DMS53 (cell line): ENCODE data around the gene ZNF133.
"Not testable (repeated sequence)": the region's sequence is repeated elsewhere in the genome, so short reads cannot be mapped to it uniquely, and the experiment has no call there.

Experiments used
- DNase-seq: peaks from one replicate; lab custom pipeline; 2025; lab: John Stamatoyannopoulos, UW

The ZNF133 gene

DNA sequence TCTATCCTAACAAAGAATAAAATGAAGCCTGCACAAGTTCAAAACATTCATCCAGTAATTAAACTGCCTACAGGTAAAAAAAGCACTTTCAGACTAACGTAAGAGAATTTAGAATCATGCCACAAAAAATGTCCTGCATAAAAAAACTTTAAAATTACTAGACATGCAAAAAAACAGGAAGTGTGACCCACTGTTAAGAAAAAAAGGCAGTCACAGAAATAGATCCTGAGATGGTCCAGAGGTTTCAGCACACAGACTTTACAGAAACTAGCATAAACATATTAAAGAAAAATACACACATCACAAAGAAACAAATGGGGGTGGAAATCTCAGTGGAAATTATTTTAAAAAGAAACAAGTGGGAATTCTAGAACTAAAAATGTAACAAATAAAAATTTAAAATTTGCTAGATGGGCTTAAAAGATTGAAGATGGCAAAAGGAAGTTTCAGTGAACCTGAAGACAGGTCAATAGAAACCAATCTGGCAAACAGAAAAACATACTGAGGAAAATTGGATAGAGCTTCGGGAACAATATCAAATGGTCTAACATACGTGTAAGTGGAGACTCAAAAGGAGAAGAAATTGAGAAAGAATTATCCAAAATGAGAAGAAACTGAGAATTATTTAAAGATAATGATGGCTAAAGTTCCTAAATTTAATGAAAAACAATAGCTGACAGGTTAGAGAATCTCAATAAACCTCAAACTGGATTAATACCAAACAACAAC is 3.4 kb upstream of the ZNF133 start:
- peak; percentile 45 for DNase-seq

DNA sequence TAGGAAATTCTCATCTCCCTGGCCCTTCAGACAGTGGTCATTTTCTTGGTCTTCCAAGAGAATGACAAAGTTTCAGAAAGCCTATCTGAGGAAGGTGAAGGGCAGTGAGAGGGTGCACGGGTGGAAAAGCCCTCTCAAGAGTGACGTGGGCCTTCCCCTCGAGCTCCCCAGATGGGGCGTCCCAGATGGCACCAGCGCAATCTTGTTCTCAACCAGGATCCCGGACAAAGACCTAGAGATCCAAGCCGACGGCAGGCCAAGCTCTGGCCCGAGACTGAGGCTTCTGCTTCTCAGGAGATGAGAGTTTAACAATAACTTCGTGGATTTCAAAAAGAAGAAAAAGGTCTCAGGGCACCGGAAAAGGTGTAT is 797 bp upstream of the ZNF133 start:
- peak; percentile 73 for DNase-seq

DNA sequence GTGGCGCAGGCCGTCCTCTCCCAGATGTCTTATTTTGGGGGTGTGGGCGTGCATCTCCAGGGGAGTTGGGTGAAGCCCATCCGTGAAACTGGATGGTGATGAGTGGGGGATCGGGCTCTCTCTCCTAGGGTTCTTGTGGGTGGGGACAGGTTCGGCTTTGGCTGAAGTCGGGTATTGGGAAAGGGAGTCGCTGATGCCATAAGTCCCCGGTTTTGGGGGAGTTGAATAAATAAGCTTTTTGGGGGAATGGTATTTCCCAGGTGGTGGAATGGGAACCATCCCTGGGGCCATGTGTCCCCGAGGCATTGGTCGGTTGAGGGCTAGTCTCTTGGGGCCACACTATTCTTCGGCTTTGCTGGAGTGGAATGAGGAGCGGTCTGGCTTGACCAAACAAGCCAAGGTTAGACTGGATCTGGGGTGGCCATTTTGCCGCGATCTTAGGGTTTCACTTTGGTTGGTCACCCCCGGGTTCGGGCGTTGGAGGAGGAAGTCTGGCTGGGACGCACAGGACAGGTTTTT is 481 bp downstream of the ZNF133 start:
- peak; percentile 50 for DNase-seq

DNA sequence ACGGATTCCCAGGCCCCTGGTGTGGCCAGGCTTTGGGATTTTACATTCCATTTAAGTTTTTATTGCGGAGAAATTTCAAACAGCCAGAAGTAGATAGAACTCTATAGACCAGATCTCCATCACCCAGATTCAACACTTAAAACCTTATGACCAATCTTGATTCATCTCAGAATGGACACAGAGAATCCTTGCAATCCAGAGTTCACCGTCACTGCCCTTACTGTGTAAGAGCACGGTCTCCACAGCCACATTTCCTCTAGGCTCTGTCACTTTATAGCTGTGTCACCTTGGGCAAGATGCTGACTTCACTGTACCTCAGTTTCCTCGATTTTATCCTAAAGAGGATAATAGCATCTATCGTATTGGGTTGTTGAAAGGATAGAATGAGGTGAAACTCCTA is 979 bp downstream of the ZNF133 start:
- no peak for DNase-seq

DNA sequence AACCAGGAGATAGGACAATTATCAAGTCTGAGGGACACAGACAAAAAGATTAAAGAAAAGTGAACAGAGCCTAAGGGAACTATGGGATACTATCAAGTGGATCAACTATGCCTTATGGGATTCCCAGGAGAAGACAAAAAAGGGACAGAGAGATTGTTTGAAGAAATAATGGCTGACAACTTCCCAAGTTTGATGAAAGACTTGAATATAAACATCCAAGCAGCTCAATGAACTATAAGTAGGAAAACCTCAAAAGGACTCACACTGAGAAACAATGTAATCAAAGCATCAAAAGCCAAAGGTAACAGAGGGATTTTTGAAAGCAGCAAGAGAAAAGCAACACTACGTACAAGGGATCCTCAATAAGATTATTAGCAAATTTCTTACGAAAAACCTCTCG is 11.0 kb downstream of the ZNF133 start:
- no peak for DNase-seq

DNA sequence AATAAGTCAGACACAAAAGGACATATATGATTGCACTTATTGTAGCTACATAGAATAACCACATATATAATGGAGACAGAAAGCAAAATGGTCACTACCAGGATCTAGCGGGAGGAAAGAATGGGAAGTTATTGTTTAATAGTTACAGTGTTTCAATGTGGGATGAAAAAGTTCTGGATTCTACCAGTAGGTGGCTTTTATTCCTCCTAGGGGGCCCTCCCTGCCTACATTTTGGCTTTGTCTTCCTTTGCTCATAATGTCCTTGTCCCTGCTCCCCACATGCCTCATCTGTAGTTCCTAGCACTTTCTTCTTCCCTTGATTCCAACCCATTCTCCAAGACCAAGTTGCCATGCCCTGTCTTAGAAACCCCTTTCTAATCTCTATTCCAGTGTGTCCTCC is 16.3 kb downstream of the ZNF133 start:
- DNase-seq, result peak; percentile 22

DNA sequence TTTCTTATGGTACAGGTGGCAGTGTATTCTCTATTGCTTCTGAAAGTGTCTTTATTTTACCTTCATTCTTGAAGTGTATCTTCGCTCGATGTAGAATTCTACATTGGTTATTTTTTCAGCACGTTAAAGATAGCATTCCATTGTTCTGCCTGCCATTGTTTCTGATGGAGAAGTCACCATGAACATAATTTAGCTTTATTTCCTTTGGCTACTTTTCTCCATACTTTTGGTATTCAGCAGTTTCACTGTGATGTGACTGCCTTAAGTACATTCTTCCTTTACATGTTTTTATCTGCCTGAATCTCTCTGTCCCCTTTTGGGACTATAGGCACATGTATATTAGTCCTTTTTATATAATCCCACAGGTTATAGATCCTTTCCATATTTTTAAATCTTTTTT is 19.0 kb downstream of the ZNF133 start:
- no peak for DNase-seq

DNA sequence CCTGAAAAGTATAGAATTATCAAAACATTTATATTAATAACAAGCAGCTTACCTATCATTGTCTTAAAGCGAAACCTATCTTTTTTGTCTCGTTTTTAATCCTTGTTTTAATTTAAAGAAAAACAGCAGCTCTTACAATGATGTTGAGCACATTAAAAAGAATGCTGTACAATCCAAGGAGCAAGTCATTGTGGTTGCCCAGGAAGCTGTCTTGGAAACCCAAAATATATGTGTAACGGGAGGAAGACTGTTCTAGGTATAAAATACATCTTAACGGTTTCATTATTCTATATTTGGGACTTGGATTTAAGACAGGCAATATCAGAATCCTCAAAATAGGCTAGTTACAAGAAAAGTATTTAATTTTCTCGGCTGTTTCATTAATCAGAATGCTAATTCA is 21.7 kb downstream of the ZNF133 start:
- no peak for DNase-seq

DNA sequence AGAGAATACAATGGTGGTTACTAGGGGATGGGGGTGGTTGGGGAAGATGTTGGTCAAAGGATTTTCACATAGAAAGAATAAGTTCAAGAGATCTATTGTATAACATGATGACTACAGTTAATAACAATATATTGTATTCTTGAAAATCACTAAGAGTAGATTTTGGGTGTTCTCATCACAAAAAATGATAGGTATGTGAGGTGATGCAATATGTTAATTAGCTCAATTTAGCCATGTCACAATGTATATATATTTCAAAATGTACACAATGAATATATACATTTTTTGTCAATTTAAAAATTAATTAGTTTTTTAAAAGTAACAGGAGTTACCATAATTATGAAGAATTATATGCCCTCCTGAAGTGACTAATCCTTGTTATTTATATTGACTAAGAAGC is 22.3 kb downstream of the ZNF133 start:
- DNase-seq, result no peak

DNA sequence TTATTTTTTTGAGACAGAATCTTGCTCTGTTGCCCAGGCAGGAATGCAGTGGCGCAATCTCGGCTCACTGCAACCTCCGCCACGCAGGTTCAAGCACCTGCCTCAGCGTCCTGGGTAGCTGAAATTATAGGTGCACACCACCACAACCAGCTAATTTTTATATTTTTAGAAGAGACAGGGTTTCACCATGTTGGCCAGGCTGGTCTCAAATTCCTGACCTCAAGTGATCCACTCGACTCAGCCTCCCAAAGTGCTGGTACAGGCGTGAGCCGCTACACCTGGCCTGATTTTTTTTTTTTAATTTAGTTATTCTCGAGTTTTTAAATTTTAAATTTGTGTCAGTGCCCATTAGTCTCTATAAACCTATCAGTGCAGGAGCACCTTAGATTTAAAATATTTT is 24.4 kb downstream of the ZNF133 start:
- DNase-seq, result no peak

DNA sequence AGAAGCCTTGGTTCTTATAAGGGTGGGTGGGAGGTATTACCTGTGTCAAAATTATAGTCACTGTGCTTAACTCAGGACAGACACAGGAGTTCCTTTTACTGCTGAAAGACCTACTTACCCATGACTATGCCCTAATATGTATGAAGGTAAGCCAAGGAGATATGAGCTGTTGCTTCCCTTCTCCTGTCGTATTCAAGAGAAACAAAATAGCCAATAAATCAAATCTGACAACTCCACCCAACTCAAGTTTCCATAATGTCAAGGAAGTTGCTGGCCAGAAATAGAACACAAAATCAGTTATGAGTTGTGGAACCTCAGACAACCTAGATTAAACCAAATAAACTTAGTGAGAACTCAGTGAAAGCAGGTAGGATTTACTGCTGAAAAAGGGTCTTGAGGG is 25.1 kb downstream of the ZNF133 start:
- DNase-seq, result no peak

DNA sequence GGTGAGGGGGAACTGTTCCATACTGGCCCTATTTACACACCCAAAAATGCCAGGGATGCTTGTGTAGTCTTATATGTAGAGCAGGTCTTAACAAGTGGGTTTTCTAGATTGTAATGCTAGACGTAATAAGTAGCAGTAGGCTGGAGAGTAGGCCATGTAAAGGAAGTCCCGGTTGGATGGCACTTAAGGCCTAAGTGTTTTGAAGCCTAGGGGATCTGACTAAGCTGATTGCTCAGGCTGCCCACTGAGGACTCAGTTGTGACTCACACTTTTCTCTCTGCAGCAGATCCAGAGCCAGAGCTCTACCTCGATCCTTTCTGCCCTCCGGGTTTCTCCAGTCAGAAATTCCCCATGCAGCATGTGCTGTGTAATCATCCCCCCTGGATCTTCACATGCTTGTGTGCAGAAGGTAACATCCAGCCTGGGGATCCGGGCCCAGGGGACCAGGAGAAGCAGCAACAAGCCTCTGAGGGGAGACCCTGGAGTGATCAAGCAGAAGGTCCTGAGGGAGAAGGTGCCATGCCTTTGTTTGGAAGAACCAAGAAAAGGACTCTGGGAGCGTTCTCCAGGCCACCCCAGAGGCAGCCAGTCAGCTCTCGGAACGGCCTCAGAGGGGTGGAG is 26.6 kb downstream of the ZNF133 start:
- DNase-seq, result no peak

DNA sequence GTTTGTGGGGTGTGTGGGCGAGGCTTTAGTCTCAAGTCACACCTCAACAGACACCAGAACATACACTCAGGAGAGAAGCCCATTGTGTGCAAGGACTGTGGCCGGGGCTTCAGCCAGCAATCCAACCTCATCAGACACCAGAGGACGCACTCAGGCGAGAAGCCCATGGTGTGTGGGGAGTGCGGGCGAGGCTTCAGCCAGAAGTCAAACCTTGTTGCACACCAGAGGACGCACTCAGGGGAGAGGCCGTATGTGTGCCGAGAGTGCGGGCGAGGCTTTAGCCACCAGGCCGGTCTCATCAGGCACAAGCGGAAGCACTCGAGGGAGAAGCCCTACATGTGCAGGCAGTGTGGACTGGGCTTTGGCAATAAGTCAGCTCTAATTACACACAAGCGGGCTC is 27.8 kb downstream of the ZNF133 start:
- DNase-seq, result no peak

DNA sequence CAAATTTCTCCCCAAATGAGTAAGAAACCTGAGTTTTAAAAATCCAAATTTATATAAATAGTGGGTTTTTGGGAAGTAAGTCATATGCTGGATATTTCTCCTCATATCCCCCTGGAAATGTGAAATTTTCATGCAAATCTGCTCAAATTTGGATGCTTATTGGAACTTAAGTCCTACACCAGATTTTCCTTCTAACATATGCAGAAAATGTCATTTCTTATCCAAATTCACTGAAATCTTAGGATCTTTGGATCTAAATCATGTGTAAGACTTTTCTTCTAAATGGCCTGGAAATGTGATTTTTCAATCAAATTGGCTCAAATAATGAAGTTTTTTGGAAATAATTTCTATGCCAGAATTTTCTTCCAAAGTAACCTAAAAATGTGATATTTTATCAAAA is 33.0 kb downstream of the ZNF133 start:
- DNase-seq, result no peak

DNA sequence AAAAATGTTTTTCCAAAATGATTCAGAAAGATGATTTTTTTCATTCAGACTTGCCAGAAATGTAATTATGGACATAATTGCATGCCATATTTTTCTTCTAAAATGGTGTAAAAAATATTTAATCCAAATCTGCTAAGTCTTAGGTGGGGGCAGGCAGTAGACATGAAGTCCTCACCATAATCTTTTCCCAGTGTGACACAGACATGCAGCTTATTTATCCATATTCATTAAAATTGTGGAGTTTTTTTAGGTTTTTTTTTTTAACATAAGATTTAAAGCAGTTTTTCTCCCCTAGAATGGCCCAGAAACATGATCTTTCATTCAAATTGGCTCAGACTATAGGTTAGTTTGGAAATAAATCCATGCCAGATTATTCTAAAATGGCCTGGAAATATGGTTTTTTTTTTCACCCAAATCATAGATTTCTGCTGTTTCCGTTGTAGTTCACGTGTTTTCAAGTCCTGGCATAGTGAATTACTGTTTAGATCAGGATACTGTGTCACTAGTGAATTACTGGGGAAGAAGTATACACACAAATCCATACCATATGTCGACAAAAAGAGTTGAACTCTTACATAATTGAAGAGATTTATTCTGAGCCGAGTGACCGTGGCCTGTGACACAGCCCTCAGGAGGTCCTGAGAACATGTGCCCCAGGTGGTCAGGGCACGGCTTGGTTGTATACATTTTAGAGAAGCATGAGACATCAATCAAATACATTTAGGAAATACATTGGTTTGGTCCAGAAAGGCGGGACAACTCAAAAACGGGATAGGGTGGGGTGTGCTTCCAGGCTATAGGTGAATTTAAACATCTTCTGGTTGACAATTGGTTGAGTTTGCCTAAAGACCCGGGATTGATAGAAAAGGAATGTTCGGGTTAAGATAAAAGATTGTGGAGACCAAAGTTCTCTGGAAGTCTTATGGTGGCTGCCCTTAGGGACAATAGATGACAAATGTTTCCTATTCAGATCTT is 33.9 kb downstream of the ZNF133 start:
- DNase-seq, result no peak

DNA sequence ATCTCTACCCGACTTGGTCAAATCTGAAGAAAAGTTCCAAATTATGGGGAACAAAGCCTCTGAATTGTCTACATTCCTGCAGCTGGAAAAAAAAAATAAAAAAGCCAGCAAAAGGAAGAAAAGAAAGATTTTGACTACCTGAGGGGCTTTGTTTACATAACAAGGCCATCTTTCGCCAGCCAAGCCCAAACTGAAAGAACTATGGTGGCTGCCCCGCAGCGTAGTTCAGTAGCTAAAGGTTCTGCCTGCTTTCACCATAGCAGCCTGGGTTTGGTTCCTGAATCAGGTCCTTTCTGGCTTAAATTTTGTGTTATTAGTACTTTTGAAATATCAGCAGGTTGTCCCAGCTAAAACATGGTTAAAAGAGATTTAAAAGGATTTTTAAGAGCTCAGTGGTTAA is 35.4 kb downstream of the ZNF133 start:
- no peak for DNase-seq

DNA sequence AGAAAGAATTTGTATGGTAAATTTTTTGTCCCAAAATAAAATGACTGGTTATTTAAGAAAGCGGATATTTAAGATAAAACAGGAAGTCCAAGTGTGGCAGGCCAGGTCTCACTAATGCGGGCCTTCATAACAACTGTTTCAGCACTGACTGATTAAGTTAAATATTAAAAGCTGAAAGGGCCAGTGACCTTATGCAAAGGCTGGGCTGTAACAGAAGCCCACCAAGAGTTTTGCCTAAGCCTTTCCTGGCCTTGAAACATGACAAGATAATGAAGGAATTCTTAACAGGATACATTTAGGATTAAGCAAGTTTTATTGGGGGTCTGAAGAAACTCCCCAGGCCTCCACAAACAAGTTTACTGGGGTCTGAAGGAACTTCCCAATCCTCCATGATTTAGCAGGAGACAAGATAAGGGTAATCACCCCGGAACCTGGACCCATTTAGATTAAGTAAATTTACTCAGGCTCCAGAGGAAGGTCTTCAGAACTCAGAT is 36.3 kb downstream of the ZNF133 start:
- DNase-seq, result no peak

DNA sequence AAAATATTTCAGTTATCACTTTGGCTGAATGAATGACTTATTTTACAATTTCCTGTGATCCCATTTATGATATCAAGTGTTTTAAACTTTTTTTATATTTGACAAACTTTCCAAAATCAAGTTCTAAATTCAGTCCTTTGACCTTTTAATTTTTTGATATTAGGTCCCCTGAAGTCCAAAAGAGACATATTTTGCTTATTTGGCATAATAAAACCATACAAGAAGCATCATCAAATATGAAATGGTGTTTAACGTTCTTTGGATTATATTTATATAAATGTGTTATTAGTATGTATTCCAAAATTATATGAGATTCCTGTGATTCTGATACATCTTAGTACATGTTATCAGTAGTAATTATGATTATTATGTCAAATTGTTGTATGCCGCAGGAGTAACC is 38.7 kb downstream of the ZNF133 start:
- no peak for DNase-seq

DNA sequence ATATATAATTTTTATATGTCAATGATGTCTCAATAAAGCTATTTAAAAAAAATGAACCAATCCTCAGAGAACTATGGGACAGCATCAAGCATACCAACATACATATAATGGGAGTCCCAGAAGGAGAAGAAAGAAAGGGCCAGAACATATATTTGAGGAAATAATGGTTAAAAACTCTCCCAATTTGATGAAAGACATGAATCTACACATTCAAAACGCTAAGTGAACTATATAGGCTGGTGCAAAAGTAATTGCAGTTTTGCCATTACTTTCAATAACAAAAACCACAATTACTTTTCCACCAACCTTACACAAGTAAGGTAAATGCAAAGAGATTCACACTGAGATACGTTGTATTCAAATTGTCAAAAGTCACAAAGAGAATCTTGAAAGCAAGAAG is 43.4 kb downstream of the ZNF133 start:
- no peak for DNase-seq

DNA sequence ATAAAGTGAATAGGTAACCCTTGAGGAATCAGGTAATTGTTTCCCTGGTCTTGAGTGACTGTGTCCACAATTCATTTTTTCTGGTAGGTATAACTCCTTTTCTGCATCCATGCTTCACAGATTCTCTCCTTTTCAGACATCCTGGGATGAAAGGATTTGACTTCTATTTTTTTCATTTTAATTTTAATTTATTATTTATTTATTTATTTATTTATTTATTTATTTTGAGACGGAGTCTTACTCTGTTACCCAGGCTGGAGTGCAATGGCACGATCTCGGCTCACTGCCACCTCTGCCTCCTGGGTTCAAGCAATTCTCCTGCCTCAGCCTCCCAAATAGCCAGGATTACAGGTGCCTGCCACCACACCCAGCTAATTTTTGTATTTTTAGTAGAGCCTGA is 61.4 kb downstream of the ZNF133 start:
- not testable (repeated sequence) for DNase-seq

DNA sequence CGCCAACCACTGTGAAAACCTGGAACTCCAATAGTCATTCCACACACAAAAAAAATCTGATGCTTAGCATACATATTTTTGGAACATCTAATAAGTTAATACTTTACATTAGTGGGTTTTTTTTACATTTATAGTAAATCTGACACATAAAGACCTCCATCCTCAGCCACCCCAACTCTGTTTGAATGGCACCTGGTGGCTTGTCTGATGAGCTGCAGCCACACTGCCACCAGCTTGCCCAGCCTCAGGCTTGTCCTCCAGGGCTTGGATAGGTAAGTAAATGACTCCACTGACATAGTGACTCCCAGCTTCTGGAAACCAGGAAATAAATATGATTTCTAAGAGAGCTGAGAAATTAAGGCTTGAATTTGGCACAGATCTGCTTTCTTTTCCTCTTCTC is 71.5 kb downstream of the ZNF133 start:
- DNase-seq, result peak; percentile 16

DNA sequence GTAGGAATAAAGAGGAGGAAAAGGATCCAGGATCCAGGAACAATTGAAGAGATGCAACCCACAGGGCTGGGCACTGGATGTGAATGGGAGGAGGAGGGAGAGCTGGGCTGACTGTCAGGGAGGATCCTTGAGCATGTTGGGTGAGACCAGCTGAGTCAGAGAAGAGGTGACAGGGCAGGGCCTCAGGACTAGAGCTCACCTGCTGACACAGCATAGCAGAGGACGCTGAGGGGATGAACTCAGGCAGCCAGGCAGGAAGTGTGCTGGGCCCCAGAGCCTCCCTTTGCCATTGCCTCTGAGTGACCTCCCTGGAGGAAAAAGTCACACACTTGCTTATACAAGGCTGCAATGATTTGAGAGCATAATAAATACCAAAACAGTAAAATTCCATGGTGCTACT is 72.3 kb downstream of the ZNF133 start:
- DNase-seq, result peak; percentile 45

DNA sequence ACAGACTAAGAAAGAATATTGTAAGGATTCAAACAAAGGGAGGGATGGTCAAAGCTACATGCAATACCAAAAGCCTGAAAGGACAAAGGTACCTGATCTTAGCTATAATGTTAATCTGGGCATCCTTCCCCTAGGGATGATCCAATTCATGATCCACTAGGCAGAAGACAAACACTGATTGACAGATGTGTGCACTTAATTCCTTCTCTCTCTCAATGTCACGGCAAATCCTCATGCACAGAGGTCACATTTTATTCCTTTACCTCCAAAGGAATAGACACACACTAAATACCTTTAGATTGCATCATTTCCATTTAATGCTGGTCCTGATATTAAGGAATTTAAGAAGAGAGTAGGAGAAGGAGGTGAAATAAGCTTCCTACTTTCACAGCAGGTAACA is 73.4 kb downstream of the ZNF133 start:
- DNase-seq, result no peak
